ENCODE data around the gene NUCB1. TPM values are rescaled to one million over a fixed set of nuclear protein-coding genes. Genes with fewer than 3 reads are reported as not detected.

The NUCB1 gene
- total RNA-seq, 1 experiment from 2014 or later = 125 TPM

- no peak overlapping the region for H3K18ac ChIP-seq (ENCODE audit: insufficient read length, low read depth, low read length)
- DNase-seq = peak; percentile 55
- no peaks in the 10 kb centered on the region for H3K27me3 ChIP-seq (ENCODE audit: insufficient read depth, low read length)
- peaks cover 4% of the 10 kb centered on the region for H3K23me2 ChIP-seq (ENCODE audit: insufficient read length, low read depth, low read length, poor library complexity, severe bottlenecking)
- peaks cover 40% of the 10 kb centered on the region for H3K27me3 Mint-ChIP-seq (ENCODE audit: low read depth)
- peaks cover 12 to 20% of the 10 kb centered on the region in 2 experiments for H3K4me1 Mint-ChIP-seq
- peak overlapping the region in 1 of 2 experiments; percentile 90; a peak in 1 of 5 replicates for H3K4me3 Mint-ChIP-seq
- no peak overlapping the region for H3T11ph ChIP-seq (ENCODE audit: low read length)
- no peak overlapping the region for H4K8ac ChIP-seq (replicated peaks; ENCODE audit: insufficient read length, low read depth, low read length)
- no peak overlapping the region for H2BK15ac ChIP-seq (ENCODE audit: low read depth, low read length)
- WGBS (ENCODE audit: extremely low coverage, insufficient read length, low lambda C conversion rate) = no CpG with 5 or more reads among the region's 19 CpGs
- H3K4me1 ChIP-seq (ENCODE audit: insufficient read depth, low read length) = no peaks in the 10 kb centered on the region
- H3K27ac ChIP-seq (ENCODE audit: insufficient read length, low read depth, low read length) = no peak overlapping the region
- no peak overlapping the region for H2BK20ac ChIP-seq (ENCODE audit: low read depth, low read length, poor library complexity, severe bottlenecking)
- H2AK5ac ChIP-seq (ENCODE audit: insufficient read length, low read length) = no peak overlapping the region
- no peak overlapping the region for H2BK5ac ChIP-seq (ENCODE audit: insufficient read length, low read length)
- no peak overlapping the region for H3K4ac ChIP-seq (ENCODE audit: low read depth, low read length)
- no peaks in the 10 kb centered on the region for H4K20me1 ChIP-seq (ENCODE audit: control insufficient read depth, insufficient read depth, insufficient read length)
- H3K9ac ChIP-seq (ENCODE audit: extremely low read depth, insufficient read length, low read length) = no peak overlapping the region
- H3K23ac ChIP-seq (ENCODE audit: insufficient read length, low read depth, low read length) = no peak overlapping the region
- no peaks in the 10 kb centered on the region for H3K79me1 ChIP-seq (ENCODE audit: insufficient read depth, low read depth, low read length, poor library complexity, severe bottlenecking)
- TF ChIP-seq CTCF (conservative IDR thresholded peaks at IDR 0.05) = peak; percentile 48; the same call in 2 of the 3 replicates
- no peak overlapping the region; a peak in 1 of 7 replicates for H3K27ac Mint-ChIP-seq
- no peak overlapping the region for H3K14ac ChIP-seq (ENCODE audit: insufficient read depth, low read length)
- H3K9me3 Mint-ChIP-seq = no peaks in the 10 kb centered on the region; a peak in 1 of 5 replicates
- no peaks in the 10 kb centered on the region for H3K9me3 ChIP-seq (ENCODE audit: control insufficient read depth, low read depth, low read length)
- no peak overlapping the region for H4K91ac ChIP-seq (ENCODE audit: insufficient read length, low read depth, low read length)
- H3K79me2 ChIP-seq (ENCODE audit: insufficient read depth, low read length) = no peaks in the 10 kb centered on the region
- H3K36me3 Mint-ChIP-seq (ENCODE audit: insufficient read depth in 1 of 3, low read depth in 3 of 3) = peaks cover 0 to 9% (median 4%) of the 10 kb centered on the region in 3 experiments; a peak in 3 of 7 replicates
- H2AFZ ChIP-seq (ENCODE audit: low read length) = no peak overlapping the region
- no peak overlapping the region for H2BK12ac ChIP-seq (ENCODE audit: insufficient read length, low read depth, low read length)
- H2BK120ac ChIP-seq (ENCODE audit: low read depth, low read length, poor library complexity, severe bottlenecking) = no peak overlapping the region
- no peak overlapping the region for H3K56ac ChIP-seq (ENCODE audit: insufficient read length, low read depth, low read length)
- H4K5ac ChIP-seq (ENCODE audit: insufficient read length, low read depth, low read length) = no peak overlapping the region
- no peak overlapping the region for H3K4me2 ChIP-seq (ENCODE audit: insufficient read depth, insufficient read length, low read length)
Observed at GRCh38 chr19:48934837-48935236, 34.7 kb downstream of the NUCB1 start.

Measured in H9 (cell line).